ENCODE measurements around the gene DYNC1I1. TPM values are rescaled to one million over a fixed set of nuclear protein-coding genes. Genes with fewer than 3 reads are reported as not detected.
A peak's percentile ranks its signal among the peaks of the same experiment; 100 is the strongest.

The DYNC1I1 gene
- total and polyA plus RNA-seq, 2 of the 4 experiments (the other 2 are of a cell fraction), result under 0.01 to 0.15 TPM

DNA sequence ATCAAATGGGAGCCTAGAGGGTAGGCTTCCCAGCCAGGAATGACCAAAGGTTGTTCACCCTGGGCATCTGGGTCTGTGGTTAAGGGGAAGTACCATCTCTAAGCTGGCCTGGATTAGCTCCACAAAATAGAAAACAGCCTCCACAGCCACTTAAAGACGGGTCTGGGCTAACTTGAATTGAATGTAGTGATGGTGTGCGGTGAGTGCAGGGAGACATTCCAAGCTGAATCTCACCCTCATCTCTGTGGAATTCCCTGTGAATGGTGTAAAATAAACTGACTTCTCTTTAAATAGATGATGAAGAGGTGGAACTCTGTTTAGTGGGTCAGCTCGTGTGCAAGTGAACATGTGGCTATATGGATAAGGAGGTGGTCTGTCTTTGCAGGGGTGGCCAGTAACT, 251.0 kb downstream of the DYNC1I1 start:
- no peak overlapping the region for H4K91ac ChIP-seq (ENCODE audit: insufficient read depth, low read depth, low read length)
- H2BK15ac ChIP-seq (ENCODE audit: low read depth, low read length), result no peak overlapping the region
- H4K8ac ChIP-seq (ENCODE audit: low read depth in 2 of 2, low read length in 2 of 2), result no peak overlapping the region
- H3K36me3 ChIP-seq (ENCODE audit: control insufficient read depth, insufficient read depth, low read length), result no peaks in the 10 kb centered on the region
- H2AFZ ChIP-seq (replicated peaks; ENCODE audit: low read length, poor library complexity), result no peak overlapping the region
- ATAC-seq (ENCODE audit: low read depth) (no peak), DNase-seq (peak; percentile 5)
- no peak for TF ChIP-seq CEBPB (IDR thresholded peaks at IDR 0.05; ENCODE audit: low read depth, low read length)
- TF ChIP-seq RCOR1 (IDR thresholded peaks at IDR 0.05; ENCODE audit: insufficient replicate concordance, low read length), result no peak
- TF ChIP-seq CTCF (conservative IDR thresholded peaks at IDR 0.05; ENCODE audit: low read depth, low read length), result no peak
- no peak for TF ChIP-seq BHLHE40 (IDR thresholded peaks at IDR 0.05; ENCODE audit: low read depth, low read length)
- no peak for TF ChIP-seq MXI1 (IDR thresholded peaks at IDR 0.05; ENCODE audit: borderline replicate concordance, low read depth, low read length)
- TF ChIP-seq CHD1 (IDR thresholded peaks at IDR 0.05; ENCODE audit: low read depth, low read length), result no peak
- no peak for TF ChIP-seq RFX5 (IDR thresholded peaks at IDR 0.05; ENCODE audit: low read depth, low read length)
- TF ChIP-seq, protein P1, sequence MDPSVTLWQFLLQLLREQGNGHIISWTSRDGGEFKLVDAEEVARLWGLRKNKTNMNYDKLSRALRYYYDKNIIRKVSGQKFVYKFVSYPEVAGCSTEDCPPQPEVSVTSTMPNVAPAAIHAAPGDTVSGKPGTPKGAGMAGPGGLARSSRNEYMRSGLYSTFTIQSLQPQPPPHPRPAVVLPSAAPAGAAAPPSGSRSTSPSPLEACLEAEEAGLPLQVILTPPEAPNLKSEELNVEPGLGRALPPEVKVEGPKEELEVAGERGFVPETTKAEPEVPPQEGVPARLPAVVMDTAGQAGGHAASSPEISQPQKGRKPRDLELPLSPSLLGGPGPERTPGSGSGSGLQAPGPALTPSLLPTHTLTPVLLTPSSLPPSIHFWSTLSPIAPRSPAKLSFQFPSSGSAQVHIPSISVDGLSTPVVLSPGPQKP (IDR thresholded peaks at IDR 0.05; ENCODE audit: borderline replicate concordance, low read depth, low read length), result no peak
- no peak for TF ChIP-seq RAD21 (IDR thresholded peaks at IDR 0.05; ENCODE audit: low read length)
- no peak for TF ChIP-seq MAZ (IDR thresholded peaks at IDR 0.05; ENCODE audit: borderline replicate concordance, low read depth, low read length)
- TF ChIP-seq NFE2L2 (IDR thresholded peaks at IDR 0.05; ENCODE audit: low read depth, low read length), result no peak
- TF ChIP-seq FOS (IDR thresholded peaks at IDR 0.05; ENCODE audit: low read depth, low read length), result no peak
- TF ChIP-seq SMC3 (IDR thresholded peaks at IDR 0.05; ENCODE audit: low read depth, low read length), result no peak
- no peak for TF ChIP-seq USF2 (IDR thresholded peaks at IDR 0.05; ENCODE audit: low read depth, low read length)
- no peak for TF ChIP-seq MAFK (IDR thresholded peaks at IDR 0.05; ENCODE audit: low read depth, low read length)
- TF ChIP-seq POLR2A (IDR thresholded peaks at IDR 0.05; ENCODE audit: low read depth, low read length), result no peak
- no peak overlapping the region for H3K4me2 ChIP-seq (ENCODE audit: low read depth, low read length)
- in situ Hi-C loops (cut with MboI; ENCODE audit: low sequenced_read_pairs) (no loop called here), intact Hi-C loops (cut with micrococcal nuclease) (no loop called here), dilution Hi-C loops (cut with HindIII; ENCODE audit: low sequenced_read_pairs, unreplicated experiment) (no loop called here)
- H3K9me1 ChIP-seq (ENCODE audit: insufficient read depth, low read length), result no peaks in the 10 kb centered on the region
- no peak overlapping the region for H2BK120ac ChIP-seq (ENCODE audit: low read depth, low read length)
- no peak overlapping the region for H2AK9ac ChIP-seq (replicated peaks; ENCODE audit: low read depth, low read length, poor library complexity)
- no peak overlapping the region for H2BK5ac ChIP-seq (ENCODE audit: low read depth, low read length, poor library complexity, severe bottlenecking)
- no peaks in the 10 kb centered on the region for H4K20me1 ChIP-seq (ENCODE audit: insufficient read depth, low read length)
- no peak overlapping the region for H3K27ac ChIP-seq (ENCODE audit: insufficient read depth, low read length)
- no peak overlapping the region for H2AK5ac ChIP-seq (ENCODE audit: low read depth, low read length)
- no peak overlapping the region for H3K4ac ChIP-seq (ENCODE audit: low read depth, low read length)
- no peaks in the 10 kb centered on the region for H3K4me1 ChIP-seq (ENCODE audit: control insufficient read depth, insufficient read depth, low read length)
- ChIA-PET CTCF (interaction anchor here (0.7 kb wide), 1 partner anchor 15 kb away, joined by 3 read pairs; no protein-coding TSS in a partner anchor), POLR2A (ENCODE audit: unreplicated experiment) (no interaction called here)
- no peak overlapping the region for H3K18ac ChIP-seq (ENCODE audit: low read depth, low read length)
- no peak overlapping the region for H3K9ac ChIP-seq (ENCODE audit: low read depth, low read length)
- no TSS peak for BruUV-seq (replicated peaks)
- no peak overlapping the region for H2BK20ac ChIP-seq (ENCODE audit: low read depth, low read length)
- no peak overlapping the region for H4K5ac ChIP-seq (ENCODE audit: low read depth, low read length)
- no peaks in the 10 kb centered on the region for H3K27me3 ChIP-seq (ENCODE audit: control insufficient read depth, insufficient read depth, low read length)
- H3K23ac ChIP-seq (ENCODE audit: low read depth, low read length), result no peak overlapping the region
- H3K14ac ChIP-seq (replicated peaks; ENCODE audit: low read depth, low read length), result no peak overlapping the region
- no peaks in the 10 kb centered on the region for H3K79me1 ChIP-seq (ENCODE audit: low read depth in 1 of 2, low read length in 2 of 2)
- no peak overlapping the region for H3K56ac ChIP-seq (ENCODE audit: extremely low read depth, insufficient read depth, low read length)
- no peak overlapping the region for H3K4me3 ChIP-seq (ENCODE audit: insufficient read depth, low read depth, low read length)
- no peaks in the 10 kb centered on the region for H3K9me3 ChIP-seq (ENCODE audit: control insufficient read depth, insufficient read depth, low read length)
- WGBS, 2 experiments (ENCODE audit: extremely low coverage in 2 of 2, insufficient read length in 1 of 2), result no CpG with 5 or more reads among the region's 3 CpGs
